ENCODE data around the gene DNASE2.

DNASE2 gene

GRCh38 chr19:12828494-12828893 is 52.8 kb downstream of the DNASE2 start:
- peak; percentile 54 for DNase-seq

GRCh38 chr19:12825254-12826131 is 55.8 kb downstream of the DNASE2 start:
- no peak for DNase-seq

All from activated CD4-positive, alpha-beta T cell treated with anti-CD3 and anti-CD28 coated beads, Interleukin-2, Interleukin-6, amounts not matched to agents 100 ng/mL and 50 ng/mL, durations not matched to agents 16 hours and 8 hours (primary cell).